Adipocyte (in vitro differentiated cells): Measurements from ENCODE around the gene SOX4.

Experiments used
- DNase-seq: peaks from one replicate; pipeline ENCODE4 v3.0.0-alpha.2; 2015; ENCODE audit warnings: low read depth
- H3K27me3 ChIP-seq: replicated peaks from 2 replicates; pipeline ENCODE4 v1.7.0; 2013; ENCODE audit warnings: mild to moderate bottlenecking, low read length, moderate library complexity; ENCODE audit not compliant: control insufficient read depth, insufficient read depth
- H3K36me3 ChIP-seq: 2 replicates; pipeline ENCODE4 v1.7.0; 2013; ENCODE audit warnings: low read length, mild to moderate bottlenecking, moderate library complexity; ENCODE audit not compliant: control insufficient read depth, insufficient read depth, severe bottlenecking
- H3K4me1 ChIP-seq: 2 replicates; pipeline ENCODE4 v1.7.0; 2013; ENCODE audit warnings: mild to moderate bottlenecking, low read length, moderate library complexity; ENCODE audit not compliant: control insufficient read depth, insufficient read depth
- H3K4me3 ChIP-seq: 2 replicates; pipeline ENCODE4 v1.7.0; 2013; ENCODE audit warnings: mild to moderate bottlenecking, low read length, moderate library complexity
- H3K9ac ChIP-seq: 2 replicates; pipeline ENCODE4 v1.7.0; 2013; ENCODE audit warnings: mild to moderate bottlenecking, low read length, moderate library complexity
- H3K9me3 ChIP-seq: 2 replicates; pipeline ENCODE4 v1.7.0; 2013; ENCODE audit warnings: mild to moderate bottlenecking, low read length, moderate library complexity; ENCODE audit not compliant: control insufficient read depth

Gene SOX4

DNA sequence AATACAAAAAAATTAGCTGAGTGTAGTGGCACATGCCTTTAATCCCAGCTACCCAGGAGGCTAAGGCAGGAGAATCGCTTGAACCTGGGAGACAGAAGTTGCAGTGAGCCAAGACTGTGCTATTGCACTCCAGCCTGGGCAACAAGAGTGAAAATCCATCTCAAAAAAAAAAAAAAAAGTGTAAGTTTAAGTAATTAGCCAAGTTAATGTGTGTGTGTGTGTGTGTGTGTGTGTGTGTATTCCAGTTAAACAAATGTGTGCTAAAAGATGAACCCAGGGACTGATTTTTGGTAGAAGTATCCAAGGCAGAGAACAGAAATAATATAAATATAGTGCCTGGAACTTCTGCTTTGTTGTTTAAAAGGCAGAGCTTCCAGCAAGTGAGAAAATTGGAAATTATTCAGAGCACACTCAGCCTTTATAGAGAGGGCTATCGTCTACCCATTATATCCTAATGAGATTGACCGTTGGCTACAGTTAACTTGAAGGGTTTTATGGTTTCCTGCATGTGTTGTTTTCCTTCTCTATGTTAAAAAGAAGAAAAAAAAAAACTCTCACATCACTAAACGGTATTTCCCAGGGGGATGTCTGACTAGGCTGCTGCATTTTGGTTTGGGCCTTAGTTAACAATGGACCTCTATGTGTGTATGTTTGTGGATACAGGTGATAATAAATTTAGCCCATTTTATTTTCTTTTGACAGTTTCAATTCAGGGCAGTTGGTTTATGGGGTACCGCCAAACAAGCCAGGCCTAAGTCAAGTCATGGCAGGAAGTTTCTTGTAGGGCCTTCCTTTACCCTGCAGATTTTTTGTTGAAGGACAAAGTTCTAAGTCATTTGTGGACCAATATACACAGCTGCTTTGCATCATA is 9.8 kb downstream of the SOX4 start:
- Histone ChIP-seq H3K9me3 (no peaks in the 10 kb centered on the region), H3K36me3 (no peaks in the 10 kb centered on the region), H3K4me3 (no peak overlapping the region), H3K27me3 (no peaks in the 10 kb centered on the region), H3K9ac (no peak overlapping the region), H3K4me1 (peaks cover 10% of the 10 kb centered on the region)
- DNase-seq = no peak

DNA sequence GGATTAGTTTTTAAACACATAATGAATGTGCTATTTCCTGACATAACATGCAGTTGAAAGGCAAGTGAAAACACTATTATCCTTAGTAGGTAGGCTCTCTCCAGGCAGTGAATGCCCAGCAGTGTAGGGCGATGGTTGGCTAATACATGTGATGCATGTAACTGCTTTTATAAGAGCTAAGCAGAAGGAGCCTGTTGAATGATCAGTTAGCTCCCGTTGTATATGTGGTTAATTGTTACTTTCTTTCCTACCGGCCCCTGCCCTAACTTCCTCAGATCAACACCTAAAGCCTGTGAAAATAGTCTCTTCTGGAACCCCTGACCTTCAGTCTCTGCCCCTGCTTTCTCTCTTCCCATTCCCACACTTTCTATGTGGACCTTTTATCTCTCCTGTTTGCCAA is 10.5 kb downstream of the SOX4 start:
- Histone ChIP-seq H3K4me3 (no peak overlapping the region), H3K9me3 (no peaks in the 10 kb centered on the region), H3K9ac (no peak overlapping the region), H3K4me1 (peaks cover 2% of the 10 kb centered on the region), H3K36me3 (no peaks in the 10 kb centered on the region), H3K27me3 (no peaks in the 10 kb centered on the region)
- DNase-seq = no peak

DNA sequence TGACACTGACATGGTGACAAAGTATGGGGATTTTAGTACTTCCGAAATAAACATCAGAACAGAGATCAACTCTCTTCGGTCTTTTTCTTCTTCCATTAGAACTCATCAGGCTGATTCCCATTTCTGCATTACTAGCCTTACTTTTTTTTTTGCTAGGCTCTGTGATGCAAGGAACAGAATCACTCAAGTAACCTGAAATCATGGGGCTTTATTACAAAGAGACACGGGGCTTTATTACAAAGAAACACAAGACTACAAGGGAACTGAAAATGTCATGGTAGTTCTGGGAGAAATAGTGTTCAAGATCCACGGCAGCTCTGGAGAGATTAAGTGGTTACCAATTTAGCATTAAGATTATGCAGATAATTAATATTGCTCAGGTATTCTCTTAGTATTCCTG is 11.6 kb downstream of the SOX4 start:
- DNase-seq = no peak
- no peaks in the 10 kb centered on the region for H3K9me3 ChIP-seq
- H3K9ac ChIP-seq = no peak overlapping the region
- H3K27me3 ChIP-seq = no peaks in the 10 kb centered on the region
- no peaks in the 10 kb centered on the region for H3K4me1 ChIP-seq
- H3K4me3 ChIP-seq = no peak overlapping the region
- no peaks in the 10 kb centered on the region for H3K36me3 ChIP-seq

DNA sequence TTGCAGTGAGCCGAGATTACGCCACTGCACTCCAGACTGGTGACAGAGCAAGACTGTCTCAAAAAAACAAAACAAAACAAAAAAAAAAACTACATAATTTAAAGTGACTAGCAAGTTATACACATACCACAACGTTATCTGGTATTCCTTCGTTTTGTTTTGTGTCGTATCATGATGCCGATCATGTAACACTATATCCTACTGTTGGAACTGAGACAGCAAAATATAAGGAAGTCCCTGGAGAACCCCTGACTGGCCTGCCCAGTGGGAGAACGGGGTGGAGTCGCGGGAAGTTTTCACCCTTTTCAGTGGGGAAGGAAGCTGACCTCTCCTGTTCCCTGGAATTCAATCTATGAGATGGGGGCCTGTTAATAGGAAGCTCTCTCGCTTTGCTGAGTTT is 15.1 kb downstream of the SOX4 start:
- Histone ChIP-seq H3K4me3 (no peak overlapping the region), H3K36me3 (no peaks in the 10 kb centered on the region), H3K27me3 (no peaks in the 10 kb centered on the region), H3K4me1 (no peaks in the 10 kb centered on the region), H3K9me3 (no peaks in the 10 kb centered on the region), H3K9ac (no peak overlapping the region)
- DNase-seq = no peak

DNA sequence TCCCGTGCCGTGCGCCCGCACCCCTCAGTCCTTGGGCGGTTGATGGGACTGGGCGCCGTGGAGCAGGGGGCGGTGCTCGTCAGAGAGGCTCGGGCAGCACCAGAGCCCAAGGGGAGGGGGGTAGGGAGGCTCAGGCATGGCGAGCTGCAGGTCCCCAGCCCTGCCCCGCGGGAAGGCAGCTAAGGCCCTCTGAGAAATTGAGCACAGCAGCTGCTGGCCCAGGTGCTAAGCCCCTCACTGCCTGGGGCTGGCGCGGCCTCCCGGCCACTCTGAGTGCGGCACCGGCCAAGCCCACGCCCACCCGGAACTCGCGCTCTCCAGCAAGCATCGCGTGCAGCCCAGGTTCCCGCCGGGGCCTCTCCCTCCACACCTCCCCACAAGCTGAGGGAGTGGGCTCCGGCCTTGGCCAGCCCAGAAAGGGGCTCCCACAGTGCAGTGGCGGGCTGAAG is 16.4 kb downstream of the SOX4 start:
- DNase-seq = no peak
- Histone ChIP-seq H3K9ac (no peak overlapping the region), H3K4me1 (no peaks in the 10 kb centered on the region), H3K9me3 (no peaks in the 10 kb centered on the region), H3K4me3 (no peak overlapping the region), H3K27me3 (no peaks in the 10 kb centered on the region), H3K36me3 (no peaks in the 10 kb centered on the region)

DNA sequence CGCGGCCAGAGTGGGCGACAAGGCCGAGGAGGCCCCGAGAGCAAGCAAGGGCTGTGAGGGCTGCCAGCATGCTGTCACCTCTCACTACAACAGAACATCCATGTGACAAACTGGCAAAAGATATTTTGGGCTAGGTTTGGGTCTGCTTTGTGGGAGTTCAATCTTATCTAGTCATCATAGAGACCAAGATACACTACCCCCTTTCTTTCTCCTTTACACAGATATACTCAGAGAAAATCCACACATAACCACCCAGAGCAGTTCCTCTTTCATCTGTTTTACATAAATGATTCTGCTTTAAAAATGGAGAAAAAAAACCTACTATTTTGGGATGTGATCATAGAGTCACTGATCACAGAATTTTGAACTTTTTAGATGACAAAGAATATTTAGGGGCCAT is 16.8 kb downstream of the SOX4 start:
- no peak for DNase-seq
- no peaks in the 10 kb centered on the region for H3K27me3 ChIP-seq
- H3K36me3 ChIP-seq = no peaks in the 10 kb centered on the region
- no peaks in the 10 kb centered on the region for H3K9me3 ChIP-seq
- no peak overlapping the region for H3K9ac ChIP-seq
- H3K4me3 ChIP-seq = no peak overlapping the region
- peaks cover under 1% of the 10 kb centered on the region for H3K4me1 ChIP-seq

DNA sequence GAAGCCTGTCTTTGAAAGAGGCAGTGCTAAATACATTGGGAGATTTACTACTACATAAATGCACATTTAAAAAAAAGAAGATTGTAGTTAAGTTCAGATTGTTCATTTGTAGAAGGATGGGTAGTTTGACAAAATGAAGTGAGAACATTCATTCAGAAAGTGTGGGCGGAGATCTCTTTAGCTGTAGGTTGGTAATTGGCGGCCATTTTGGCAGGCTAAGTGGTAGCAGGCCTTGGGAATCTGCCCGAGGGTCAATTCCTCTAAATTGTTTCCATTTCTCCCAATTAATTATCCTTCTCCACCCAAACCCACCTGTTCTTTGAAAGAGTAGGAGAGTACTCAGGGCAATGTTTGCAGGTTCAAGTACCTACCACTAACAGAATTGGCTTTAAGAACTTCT is 17.9 kb downstream of the SOX4 start:
- H3K4me1 ChIP-seq = peaks cover 8% of the 10 kb centered on the region
- H3K9me3 ChIP-seq = no peaks in the 10 kb centered on the region
- H3K36me3 ChIP-seq = no peaks in the 10 kb centered on the region
- DNase-seq = no peak
- no peak overlapping the region for H3K4me3 ChIP-seq
- H3K9ac ChIP-seq = no peak overlapping the region
- H3K27me3 ChIP-seq = no peaks in the 10 kb centered on the region

DNA sequence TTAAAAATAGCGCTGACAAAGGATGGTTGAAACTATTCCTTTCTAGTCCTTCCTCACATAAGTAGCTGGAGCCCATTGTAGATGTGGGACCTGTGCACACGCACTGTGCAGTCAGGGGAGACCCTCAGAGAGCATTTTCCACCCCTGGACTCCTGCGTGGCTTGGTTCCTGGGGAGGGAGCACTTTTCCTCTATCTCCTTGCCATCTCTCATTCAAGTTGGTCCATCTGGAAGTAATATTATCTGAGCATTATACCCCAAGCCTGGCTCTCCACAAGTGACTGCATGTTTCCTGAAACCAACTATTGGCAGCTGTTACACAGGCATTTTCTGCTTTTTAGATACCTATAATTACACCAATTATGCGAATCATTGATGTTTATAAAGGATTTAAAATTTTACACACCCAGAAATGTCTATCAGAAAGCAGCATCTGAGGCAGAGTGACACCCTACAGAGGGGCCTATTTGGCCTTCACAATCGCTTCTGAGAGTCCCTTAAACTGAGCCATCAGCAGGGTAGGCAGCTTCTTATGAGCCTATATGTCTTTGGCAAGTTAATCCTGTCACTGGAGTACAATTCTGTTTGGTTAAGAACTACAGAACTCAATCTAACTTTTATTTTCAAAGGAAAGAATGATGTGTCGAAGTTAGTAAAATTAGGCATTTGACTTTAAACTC is 18.7 kb downstream of the SOX4 start:
- H3K4me1 ChIP-seq = peaks cover 8% of the 10 kb centered on the region

DNA sequence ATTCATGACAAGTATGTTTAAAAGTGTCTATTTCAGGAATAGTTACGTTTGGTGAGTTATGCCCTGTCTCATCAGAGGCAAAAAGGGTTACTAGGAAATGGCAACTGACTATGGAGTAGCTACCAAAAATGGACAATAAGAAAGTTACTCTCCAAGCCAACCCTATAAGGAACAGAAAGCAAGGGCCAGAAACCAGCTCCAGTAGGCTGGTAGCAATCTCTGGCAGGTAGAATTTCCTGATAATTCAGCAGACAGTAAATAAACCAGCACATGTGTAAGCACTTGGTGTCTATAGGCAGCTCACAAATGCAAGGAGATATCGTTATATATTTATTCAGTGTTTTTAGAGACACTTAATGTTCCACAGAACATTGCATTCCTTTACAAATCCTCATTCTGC is 20.3 kb downstream of the SOX4 start:
- Histone ChIP-seq H3K4me3 (no peak overlapping the region), H3K36me3 (no peaks in the 10 kb centered on the region), H3K4me1 (peaks cover 8% of the 10 kb centered on the region), H3K9ac (no peak overlapping the region), H3K27me3 (no peaks in the 10 kb centered on the region), H3K9me3 (no peaks in the 10 kb centered on the region)
- DNase-seq = no peak

More for the DNA sequence above, 18.7 kb downstream of the SOX4 start:
- Histone ChIP-seq H3K36me3 (no peaks in the 10 kb centered on the region), H3K4me3 (no peak overlapping the region), H3K9ac (no peak overlapping the region), H3K27me3 (no peaks in the 10 kb centered on the region), H3K9me3 (no peaks in the 10 kb centered on the region)
- peak; percentile 29 for DNase-seq

DNA sequence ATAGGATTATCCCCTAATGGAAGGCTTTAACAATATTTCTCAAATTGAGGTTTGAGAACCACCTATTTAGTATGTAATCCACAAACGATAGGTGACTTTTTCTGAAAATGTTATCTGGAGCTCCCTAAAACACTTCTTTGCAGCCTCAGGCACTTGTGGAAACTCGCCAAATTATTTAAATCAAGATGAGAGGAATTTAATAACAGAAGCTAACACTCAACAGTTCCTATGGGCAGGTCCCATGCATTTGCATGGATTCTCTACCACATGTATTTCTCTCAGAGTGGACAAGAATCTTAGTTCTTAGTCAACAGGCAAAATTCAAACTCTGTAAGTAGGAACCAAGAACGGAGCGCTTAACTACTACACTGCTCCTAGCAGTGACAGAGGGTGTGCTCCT is 20.7 kb downstream of the SOX4 start:
- no peak overlapping the region for H3K4me3 ChIP-seq
- DNase-seq = no peak
- H3K27me3 ChIP-seq = no peaks in the 10 kb centered on the region
- H3K36me3 ChIP-seq = no peaks in the 10 kb centered on the region
- no peaks in the 10 kb centered on the region for H3K9me3 ChIP-seq
- no peak overlapping the region for H3K9ac ChIP-seq
- H3K4me1 ChIP-seq = peaks cover 8% of the 10 kb centered on the region

DNA sequence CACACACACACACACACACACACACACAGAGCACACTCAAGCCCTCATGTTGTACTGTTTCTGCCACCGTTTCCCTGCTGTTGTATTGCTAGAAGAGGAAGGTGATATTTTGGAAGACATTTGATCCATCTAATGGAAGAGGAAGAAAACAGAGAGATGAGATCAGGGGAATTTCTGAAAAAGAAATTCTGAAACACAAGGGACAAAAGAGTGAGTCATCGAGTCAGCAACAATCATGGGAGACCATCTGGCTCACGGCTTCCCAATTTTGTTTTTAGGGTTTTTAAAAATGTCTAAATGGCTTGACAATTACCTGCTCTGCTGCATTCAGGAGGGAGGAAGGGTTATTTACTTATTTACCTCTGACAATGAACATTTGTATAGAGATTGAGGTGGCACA is 22.0 kb downstream of the SOX4 start:
- Histone ChIP-seq H3K27me3 (no peaks in the 10 kb centered on the region), H3K36me3 (no peaks in the 10 kb centered on the region), H3K9ac (no peak overlapping the region), H3K4me3 (no peak overlapping the region), H3K4me1 (peaks cover 8% of the 10 kb centered on the region), H3K9me3 (no peaks in the 10 kb centered on the region)
- DNase-seq = peak; percentile 31
